Choroid plexus epithelial cell (primary cell): ENCODE data around the gene GLA.

Experiments
- DNase-seq: peaks from one replicate; pipeline ENCODE4 v3.0.0-alpha.2; 2010; ENCODE audit warnings: low read depth
- H3K4me3 ChIP-seq: 2 replicates; pipeline ENCODE4 v1.5.1; 2011; ENCODE audit warnings: low read depth, mild to moderate bottlenecking, control low read depth, low read length, moderate library complexity
- CTCF ChIP-seq: conservative IDR thresholded peaks from 2 replicates; pipeline ENCODE4 v1.5.1; 2011; ENCODE audit warnings: low read depth, mild to moderate bottlenecking, control low read depth, inconsistent platforms, low read length, moderate library complexity

Gene GLA

GRCh38 chrX:101399825-101400224 is 7.9 kb downstream of the GLA start:
- DNase-seq = no peak
- TF ChIP-seq CTCF = no peak
- no peak overlapping the region for H3K4me3 ChIP-seq

GRCh38 chrX:101398694-101399093 is 9.0 kb downstream of the GLA start:
- TF ChIP-seq CTCF = no peak
- H3K4me3 ChIP-seq = no peak overlapping the region
- no peak for DNase-seq

GRCh38 chrX:101397779-101398178 is 9.9 kb downstream of the GLA start:
- DNase-seq = peak; percentile 58
- no peak overlapping the region for H3K4me3 ChIP-seq
- no peak for TF ChIP-seq CTCF

GRCh38 chrX:101395789-101396188 is 11.9 kb downstream of the GLA start:
- TF ChIP-seq CTCF = no peak
- DNase-seq = peak; percentile 48
- no peak overlapping the region for H3K4me3 ChIP-seq

- TF ChIP-seq CTCF = no peak
These were observed 13.4 kb downstream of the GLA start for GRCh38 chrX:101394372-101394771.

GRCh38 chrX:101393530-101394305 is 14.0 kb downstream of the GLA start:
- no peak overlapping the region for H3K4me3 ChIP-seq
- no peak for DNase-seq
- TF ChIP-seq CTCF = no peak

More at GRCh38 chrX:101394372-101394771, 13.4 kb downstream of the GLA start:
- no peak for DNase-seq
- H3K4me3 ChIP-seq = no peak overlapping the region

GRCh38 chrX:101391831-101392230 is 15.9 kb downstream of the GLA start:
- no peak for TF ChIP-seq CTCF
- no peak for DNase-seq

More at GRCh38 chrX:101391831-101392230, 15.9 kb downstream of the GLA start:
- H3K4me3 ChIP-seq = peak overlapping the region; percentile 72
